GM13977 (cell line): ENCODE results near the gene BABAM2.

Source experiments
- DNase-seq: peaks from one replicate; pipeline ENCODE4 v3.0.0; 2012; ENCODE audit warnings: low spot score
- CTCF ChIP-seq: IDR thresholded peaks from 2 replicates; pipeline ENCODE4 v1.5.1; 2012; ENCODE audit warnings: mild to moderate bottlenecking, control low read depth; ENCODE audit not compliant: insufficient read depth; ENCODE audit errors: extremely low read depth, missing control alignments
- in situ Hi-C: fragments of 300-500 bp; cut with MboI; formaldehyde crosslinking; loops from one replicate; pipeline ENCODE4 v1.12.0; 2022; ENCODE audit warnings: low sequenced_read_pairs, low pct_unique_long_range_greater_than_20kb, mixed read lengths, inconsistent platforms; ENCODE audit not compliant: unreplicated experiment

The BABAM2 gene

GRCh38 chr2:28049899-28050298, 159.4 kb downstream of the BABAM2 start:
- no peak for TF ChIP-seq CTCF
- DNase-seq, result no peak
- in situ Hi-C loops, result no loop called here

- TF ChIP-seq CTCF, result no peak
- DNase-seq, result no peak
- in situ Hi-C loops, result no loop called here
Measured at GRCh38 chr2:28052691-28053090, 162.2 kb downstream of the BABAM2 start.

GRCh38 chr2:28053597-28053996, 163.1 kb downstream of the BABAM2 start:
- no peak for TF ChIP-seq CTCF
- in situ Hi-C loops, result no loop called here
- no peak for DNase-seq

- in situ Hi-C loops, result no loop called here
Measured at GRCh38 chr2:28054916-28055315, 164.4 kb downstream of the BABAM2 start.

GRCh38 chr2:28055325-28055970, 164.9 kb downstream of the BABAM2 start:
- TF ChIP-seq CTCF, result no peak
- DNase-seq, result no peak
- in situ Hi-C loops, result no loop called here

More at GRCh38 chr2:28054916-28055315, 164.4 kb downstream of the BABAM2 start:
- no peak for TF ChIP-seq CTCF
- no peak for DNase-seq

- in situ Hi-C loops, result no loop called here
- no peak for TF ChIP-seq CTCF
- no peak for DNase-seq
Measured at GRCh38 chr2:28058791-28059190, 168.3 kb downstream of the BABAM2 start.

- TF ChIP-seq CTCF, result no peak
- DNase-seq, result no peak
- in situ Hi-C loops, result no loop called here
Measured at GRCh38 chr2:28062867-28063266, 172.3 kb downstream of the BABAM2 start.
